Measurements from ENCODE around the gene ZNF787.
"Not testable (repeated sequence)": the region's sequence is repeated elsewhere in the genome, so short reads cannot be mapped to it uniquely, and the experiment has no call there.

Gene ZNF787

GRCh38 chr19:56107626-56108351 is 13.3 kb downstream of the ZNF787 start:
- in situ Hi-C loops (cut with MboI; ENCODE audit: low pct_unique_long_range_greater_than_20kb, low sequenced_read_pairs, unreplicated experiment) = no loop called here
- no peak for DNase-seq (ENCODE audit: low spot score)
- TF ChIP-seq, protein P1, sequence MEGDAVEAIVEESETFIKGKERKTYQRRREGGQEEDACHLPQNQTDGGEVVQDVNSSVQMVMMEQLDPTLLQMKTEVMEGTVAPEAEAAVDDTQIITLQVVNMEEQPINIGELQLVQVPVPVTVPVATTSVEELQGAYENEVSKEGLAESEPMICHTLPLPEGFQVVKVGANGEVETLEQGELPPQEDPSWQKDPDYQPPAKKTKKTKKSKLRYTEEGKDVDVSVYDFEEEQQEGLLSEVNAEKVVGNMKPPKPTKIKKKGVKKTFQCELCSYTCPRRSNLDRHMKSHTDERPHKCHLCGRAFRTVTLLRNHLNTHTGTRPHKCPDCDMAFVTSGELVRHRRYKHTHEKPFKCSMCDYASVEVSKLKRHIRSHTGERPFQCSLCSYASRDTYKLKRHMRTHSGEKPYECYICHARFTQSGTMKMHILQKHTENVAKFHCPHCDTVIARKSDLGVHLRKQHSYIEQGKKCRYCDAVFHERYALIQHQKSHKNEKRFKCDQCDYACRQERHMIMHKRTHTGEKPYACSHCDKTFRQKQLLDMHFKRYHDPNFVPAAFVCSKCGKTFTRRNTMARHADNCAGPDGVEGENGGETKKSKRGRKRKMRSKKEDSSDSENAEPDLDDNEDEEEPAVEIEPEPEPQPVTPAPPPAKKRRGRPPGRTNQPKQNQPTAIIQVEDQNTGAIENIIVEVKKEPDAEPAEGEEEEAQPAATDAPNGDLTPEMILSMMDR (IDR thresholded peaks at IDR 0.05; ENCODE audit: extremely low read depth, insufficient read depth, missing control alignments) = no peak

GRCh38 chr19:56106993-56107392 is 14.1 kb downstream of the ZNF787 start:
- in situ Hi-C loops (cut with MboI; ENCODE audit: low pct_unique_long_range_greater_than_20kb, low sequenced_read_pairs, unreplicated experiment) = no loop called here

GRCh38 chr19:56106397-56106849 is 14.7 kb downstream of the ZNF787 start:
- DNase-seq (ENCODE audit: low spot score) = no peak
- in situ Hi-C loops (cut with MboI; ENCODE audit: low pct_unique_long_range_greater_than_20kb, low sequenced_read_pairs, unreplicated experiment) = no loop called here
- TF ChIP-seq, protein P1 (IDR thresholded peaks at IDR 0.05; ENCODE audit: extremely low read depth, insufficient read depth, missing control alignments) = no peak

More at GRCh38 chr19:56106993-56107392, 14.1 kb downstream of the ZNF787 start:
- TF ChIP-seq, protein P1 (IDR thresholded peaks at IDR 0.05; ENCODE audit: extremely low read depth, insufficient read depth, missing control alignments) = no peak
- DNase-seq (ENCODE audit: low spot score) = no peak

DNA sequence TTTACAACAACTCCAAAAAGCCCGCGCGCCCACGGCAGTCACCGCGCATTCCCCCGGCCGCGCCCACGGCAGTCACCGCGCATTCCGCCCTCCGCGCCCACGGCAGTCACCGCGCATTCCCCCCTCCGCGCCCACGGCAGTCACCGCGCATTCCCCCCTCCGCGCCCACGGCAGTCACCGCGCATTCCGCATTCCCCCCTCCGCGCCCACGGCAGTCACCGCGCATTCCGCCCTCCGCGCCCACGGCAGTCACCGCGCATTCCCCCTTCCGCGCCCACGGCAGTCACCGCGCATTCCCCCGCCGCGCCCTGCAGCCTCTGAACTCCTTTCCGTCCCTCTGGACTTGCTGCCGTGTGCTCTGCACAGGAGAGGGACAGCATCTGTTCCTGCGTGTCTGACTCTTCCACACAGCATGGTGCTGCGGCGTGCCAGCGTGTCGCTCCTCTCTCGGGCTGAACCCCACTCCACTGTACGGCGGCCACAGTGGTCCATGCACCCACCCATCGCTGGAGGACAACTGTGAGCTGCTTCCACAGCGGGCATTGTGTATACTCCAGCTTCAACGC is 15.2 kb downstream of the ZNF787 start:
- DNase-seq (ENCODE audit: low spot score); in situ Hi-C loops (cut with MboI; ENCODE audit: low pct_unique_long_range_greater_than_20kb, low sequenced_read_pairs, unreplicated experiment): not testable (repeated sequence)

- TF ChIP-seq, protein P1 (IDR thresholded peaks at IDR 0.05; ENCODE audit: extremely low read depth, insufficient read depth, missing control alignments) = peak; percentile 72
- no peak for DNase-seq (ENCODE audit: low spot score)
- in situ Hi-C loops (cut with MboI; ENCODE audit: low pct_unique_long_range_greater_than_20kb, low sequenced_read_pairs, unreplicated experiment) = no loop called here
Observed at GRCh38 chr19:56105090-56105701, 15.9 kb downstream of the ZNF787 start.

GRCh38 chr19:56104423-56104822 is 16.7 kb downstream of the ZNF787 start:
- no peak for DNase-seq (ENCODE audit: low spot score)
- TF ChIP-seq, protein P1 (IDR thresholded peaks at IDR 0.05; ENCODE audit: extremely low read depth, insufficient read depth, missing control alignments) = no peak
- in situ Hi-C loops (cut with MboI; ENCODE audit: low pct_unique_long_range_greater_than_20kb, low sequenced_read_pairs, unreplicated experiment) = no loop called here
